GM12891 (cell line): Measurements from ENCODE around the gene ST6GALNAC3.

Experiments used
- POLR2A ChIP-seq: IDR thresholded peaks from 2 replicates; pipeline ENCODE4 v1.6.1; 2011; ENCODE audit warnings: low read depth, low read length, control low read depth
- POLR2AphosphoS5 ChIP-seq: IDR thresholded peaks from 2 replicates; pipeline ENCODE4 v1.6.1; 2011; ENCODE audit warnings: low read depth, low read length, control low read depth
- SPI1 ChIP-seq: IDR thresholded peaks from 2 replicates; pipeline ENCODE4 v1.6.1; 2011; ENCODE audit warnings: low read depth, low read length, control low read depth
- TAF1 ChIP-seq: IDR thresholded peaks from 2 replicates; pipeline ENCODE4 v1.6.1; 2011; ENCODE audit warnings: low read depth, low read length, control low read depth

- TF ChIP-seq POLR2A = no peak
- TF ChIP-seq TAF1 = no peak
- no peak for TF ChIP-seq POLR2AphosphoS5
- no peak for TF ChIP-seq SPI1
Observed at GRCh38 chr1:76471536-76471935, 397.0 kb downstream of the ST6GALNAC3 start.
